GM20431 (cell line): ENCODE results near the gene SLCO3A1.

Experiments
- in situ Hi-C: fragments of 300-500 bp; cut with MseI, MboI; formaldehyde crosslinking; loops from one replicate; pipeline ENCODE4 v1.15.0; 2020; ENCODE audit warnings: low sequenced_read_pairs; ENCODE audit not compliant: unreplicated experiment

Gene SLCO3A1

GRCh38 chr15:91929509-91929908 is 76.0 kb downstream of the SLCO3A1 start:
- in situ Hi-C loops = no loop called here

DNA sequence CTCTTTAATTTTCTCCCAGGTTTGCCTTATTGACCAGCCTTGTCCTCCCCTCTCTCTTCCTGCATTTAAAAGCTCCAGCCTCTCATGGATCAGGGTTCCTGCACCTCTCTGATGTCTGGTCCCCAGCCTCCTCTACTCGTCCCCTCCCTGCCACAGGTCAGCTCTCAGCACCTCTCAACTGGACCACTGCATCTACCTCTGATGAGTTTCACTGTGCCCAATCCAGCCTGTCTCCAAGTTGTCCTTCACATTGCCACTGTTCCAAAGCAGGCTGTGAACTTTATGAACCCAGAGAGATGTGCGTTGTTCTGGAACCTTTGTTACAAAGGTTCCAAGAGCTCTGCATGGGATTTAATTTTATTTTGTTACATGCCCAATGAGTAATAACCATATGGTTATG is 76.6 kb downstream of the SLCO3A1 start:
- in situ Hi-C loops = no loop called here

DNA sequence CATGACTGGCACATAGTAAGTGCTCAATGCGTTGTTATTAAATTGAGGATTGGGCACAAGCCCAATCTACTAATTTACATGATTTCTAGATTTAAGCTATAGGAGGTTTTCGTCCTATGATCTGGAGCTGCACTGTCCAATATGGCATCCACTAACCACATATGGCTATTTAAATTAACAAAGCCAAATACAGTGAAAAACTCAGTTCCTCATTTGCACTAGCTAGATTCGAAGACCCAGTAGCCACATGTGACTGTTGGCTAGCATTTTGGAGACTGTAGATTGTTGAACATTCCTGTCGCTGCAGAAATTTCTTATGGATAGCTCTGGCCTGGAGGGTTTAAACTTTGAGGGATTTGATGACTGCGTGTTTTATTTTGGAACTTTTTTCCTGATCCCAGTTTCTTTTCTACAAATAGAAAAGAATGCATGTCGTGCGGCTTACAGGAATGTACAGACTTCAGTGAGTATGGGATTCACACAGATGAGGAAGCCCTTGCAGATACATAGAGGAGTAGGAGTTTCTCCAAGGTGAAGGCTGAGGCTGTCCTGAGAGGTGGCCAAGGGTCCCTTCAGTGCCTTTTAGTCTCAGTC is 82.8 kb downstream of the SLCO3A1 start:
- in situ Hi-C loops = no loop called here

- in situ Hi-C loops = no loop called here
Measured at GRCh38 chr15:91936927-91937326, 83.4 kb downstream of the SLCO3A1 start.

DNA sequence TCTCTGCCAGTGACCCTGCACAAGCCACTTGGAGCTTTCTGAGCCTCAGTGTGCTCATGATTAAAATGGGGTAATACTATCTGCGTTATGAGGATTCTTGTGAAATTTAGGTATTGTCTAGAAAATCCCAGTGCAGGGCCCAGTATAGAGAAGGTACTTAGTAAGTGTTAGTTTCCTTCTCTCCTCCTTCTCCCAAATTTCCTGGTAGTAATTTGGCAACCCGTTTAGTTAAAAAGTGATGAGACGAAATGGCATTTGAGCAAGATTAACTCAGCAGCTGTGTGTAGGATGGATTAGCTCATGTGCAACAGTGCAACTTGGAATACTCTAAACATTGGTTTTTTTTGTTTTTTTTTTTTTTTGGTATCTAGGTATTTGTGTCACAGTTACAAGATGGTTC is 84.6 kb downstream of the SLCO3A1 start:
- in situ Hi-C loops = no loop called here

- in situ Hi-C loops = no loop called here
Measured at GRCh38 chr15:91939403-91939831, 85.9 kb downstream of the SLCO3A1 start.

GRCh38 chr15:91940496-91941381 is 87.2 kb downstream of the SLCO3A1 start:
- in situ Hi-C loops = no loop called here

- in situ Hi-C loops = no loop called here
Measured at GRCh38 chr15:91941871-91942658, 88.6 kb downstream of the SLCO3A1 start.

- in situ Hi-C loops = no loop called here
Measured at GRCh38 chr15:91942720-91943394, 89.3 kb downstream of the SLCO3A1 start.

DNA sequence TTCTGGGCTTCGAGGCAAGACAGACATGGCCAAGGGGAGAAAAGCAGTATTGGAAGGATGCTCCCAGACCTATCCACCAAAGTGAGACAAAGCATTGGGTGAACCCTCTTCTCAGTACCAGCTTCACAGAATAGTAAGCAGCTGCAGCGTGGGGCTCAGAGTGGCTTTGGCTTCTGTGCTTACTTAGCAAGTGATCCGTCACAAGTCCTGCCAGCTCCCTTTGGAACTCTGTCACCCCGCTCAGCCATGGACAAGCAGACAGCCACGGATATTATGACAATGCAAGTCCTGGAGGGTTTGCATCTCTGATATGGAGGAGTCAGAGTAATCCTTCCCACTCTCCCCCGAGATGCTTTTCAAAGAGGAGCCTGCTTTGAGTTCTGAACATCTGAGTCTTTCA is 90.8 kb downstream of the SLCO3A1 start:
- in situ Hi-C loops = no loop called here

DNA sequence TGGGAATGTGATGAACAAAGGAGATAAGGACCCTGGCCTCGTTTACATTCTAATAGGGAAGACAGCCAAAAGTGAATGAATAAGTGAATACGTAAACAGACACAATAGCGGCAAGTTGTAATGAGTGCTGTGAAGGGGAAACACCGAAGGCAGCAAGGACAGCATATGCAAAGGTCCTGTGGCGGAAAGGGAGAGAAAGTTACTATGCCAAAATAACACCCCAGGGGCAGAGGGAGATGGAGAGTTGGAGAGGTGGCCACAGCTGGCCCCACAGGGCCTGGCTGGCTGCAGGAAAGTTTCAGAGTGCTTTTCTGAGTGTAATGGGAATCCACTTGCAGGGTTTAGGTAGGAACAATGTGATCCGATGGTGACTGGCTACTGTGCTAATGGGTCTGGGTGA is 91.9 kb downstream of the SLCO3A1 start:
- in situ Hi-C loops = no loop called here

GRCh38 chr15:91946075-91946474 is 92.6 kb downstream of the SLCO3A1 start:
- in situ Hi-C loops = no loop called here

- in situ Hi-C loops = no loop called here
Measured at GRCh38 chr15:91946581-91947292, 93.2 kb downstream of the SLCO3A1 start.

DNA sequence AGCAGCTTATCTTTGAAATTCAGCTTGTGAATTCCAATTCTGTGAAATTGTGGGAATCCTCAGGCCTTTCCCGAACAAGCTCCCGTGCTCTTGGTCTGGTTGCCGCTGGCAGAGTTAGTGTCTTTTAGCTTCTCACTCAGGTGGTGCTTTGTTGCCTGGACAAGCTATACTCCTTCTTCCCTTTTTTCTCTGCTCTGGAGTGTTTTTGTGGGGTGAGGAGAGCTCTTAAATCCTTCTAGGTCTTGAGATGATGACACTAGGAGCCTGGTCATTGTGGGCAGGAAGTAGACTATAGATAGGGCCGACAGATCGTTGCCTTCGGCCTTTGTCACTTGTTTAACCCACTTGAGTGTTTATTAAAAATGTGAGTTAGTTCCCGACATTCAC is 93.8 kb downstream of the SLCO3A1 start:
- in situ Hi-C loops = no loop called here

GRCh38 chr15:91947683-91948608 is 94.4 kb downstream of the SLCO3A1 start:
- in situ Hi-C loops = no loop called here

DNA sequence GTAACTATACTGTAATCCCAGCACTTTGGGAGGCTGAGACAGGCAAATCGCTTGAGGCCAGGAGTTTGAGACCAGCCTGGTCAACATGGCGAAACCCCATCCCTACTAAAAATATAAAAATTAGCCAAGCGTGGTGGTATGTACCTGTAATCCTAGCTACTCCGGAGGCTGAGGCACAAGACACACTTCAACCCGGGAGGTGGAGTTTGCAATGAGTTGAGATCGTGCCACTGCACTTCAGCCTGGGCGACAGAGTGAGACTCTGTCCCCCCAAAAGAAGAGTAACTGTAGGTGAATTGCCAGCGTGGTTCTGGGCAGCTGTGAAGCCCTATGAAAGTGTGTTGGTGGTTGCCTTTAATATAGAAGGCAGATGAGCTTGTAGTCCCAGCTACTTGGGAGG is 95.9 kb downstream of the SLCO3A1 start:
- in situ Hi-C loops = no loop called here

DNA sequence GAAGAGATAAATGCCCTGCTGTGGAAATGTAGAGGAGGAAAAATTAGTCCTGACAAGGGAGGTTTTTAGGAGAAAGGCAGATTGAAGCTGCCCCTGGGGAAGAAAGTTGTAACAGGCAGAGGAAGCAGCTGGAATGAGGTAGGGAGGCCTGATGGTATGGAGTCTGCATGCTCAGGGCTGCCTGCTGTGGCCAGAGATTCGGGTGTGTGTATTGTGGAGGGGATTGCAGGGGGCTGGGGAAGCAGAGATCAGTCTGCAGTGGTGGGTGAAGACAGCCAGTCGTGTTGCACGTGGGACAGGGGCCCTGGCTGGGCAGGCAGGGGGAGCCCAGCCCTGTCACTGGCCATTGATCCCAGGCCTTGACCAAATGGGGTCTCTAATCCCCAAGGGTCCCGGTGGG is 96.5 kb downstream of the SLCO3A1 start:
- in situ Hi-C loops = no loop called here

- in situ Hi-C loops = no loop called here
Measured at GRCh38 chr15:91950631-91951329, 97.3 kb downstream of the SLCO3A1 start.
